GM12874 (cell line): ENCODE results near the gene CLINT1.

Experiments used
- CTCF ChIP-seq: IDR thresholded peaks from 2 replicates; pipeline ENCODE4 v1.5.1; 2011; ENCODE audit warnings: low read depth, mild to moderate bottlenecking, control low read depth, low read length, moderate library complexity; ENCODE audit not compliant: insufficient read depth

CLINT1 gene

DNA sequence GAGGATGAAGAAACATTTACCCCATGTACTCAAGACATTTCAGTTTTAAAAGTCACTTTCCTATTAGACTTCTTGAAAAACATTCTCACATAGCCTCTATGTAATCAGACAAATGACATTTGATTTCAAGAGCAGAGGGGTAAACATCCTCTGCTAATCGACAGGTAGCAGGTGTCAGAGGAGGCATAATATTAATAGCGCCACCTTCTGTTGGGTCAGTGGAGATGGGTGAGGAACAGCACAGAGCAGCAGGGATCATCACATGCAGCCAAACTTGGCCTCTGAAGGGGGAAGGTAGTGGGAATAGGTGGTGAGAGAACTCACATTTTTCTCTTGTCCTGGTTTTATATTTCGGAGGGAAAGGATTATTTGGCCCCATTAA is 118.7 kb downstream of the CLINT1 start:
- TF ChIP-seq CTCF: peak; percentile 50

DNA sequence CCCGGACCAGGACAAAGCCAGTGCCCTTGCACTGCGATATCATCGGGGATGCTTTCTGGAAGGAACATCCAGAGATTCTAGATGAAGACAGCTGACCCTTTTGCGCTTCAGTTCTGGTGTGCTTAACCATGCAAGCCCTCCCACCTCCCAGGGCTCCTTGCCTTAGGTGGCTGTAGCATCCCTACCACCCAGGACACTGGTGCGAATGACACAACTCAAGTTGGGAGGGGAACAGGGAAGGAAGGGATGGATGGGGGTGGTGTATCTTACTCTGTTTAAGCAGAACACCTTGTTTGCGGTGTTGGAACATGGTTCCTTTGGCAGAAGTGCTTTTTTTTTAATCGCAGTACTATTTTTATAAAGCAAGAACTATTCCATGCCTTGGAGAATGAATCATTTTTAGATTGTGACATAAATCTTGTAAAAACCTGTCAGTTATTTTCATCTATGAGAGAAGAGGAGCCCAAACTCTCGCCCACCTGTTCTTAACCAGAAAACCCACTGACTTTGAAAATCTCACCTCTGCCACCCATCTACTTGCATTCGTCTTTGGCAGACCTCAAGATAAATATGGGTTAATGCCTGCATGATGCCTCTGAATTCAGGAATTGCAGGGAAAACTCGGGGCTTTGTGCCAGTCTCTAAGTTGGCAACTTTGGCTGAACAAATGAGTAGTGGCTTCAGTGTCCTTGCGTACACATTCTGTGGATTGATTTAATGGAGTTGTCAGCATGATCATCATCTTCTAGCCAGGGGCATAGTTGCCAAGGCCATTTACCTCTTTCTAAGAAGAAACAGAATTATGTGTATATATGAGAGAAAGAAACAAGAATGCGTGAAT is 119.3 kb downstream of the CLINT1 start:
- no peak for TF ChIP-seq CTCF

DNA sequence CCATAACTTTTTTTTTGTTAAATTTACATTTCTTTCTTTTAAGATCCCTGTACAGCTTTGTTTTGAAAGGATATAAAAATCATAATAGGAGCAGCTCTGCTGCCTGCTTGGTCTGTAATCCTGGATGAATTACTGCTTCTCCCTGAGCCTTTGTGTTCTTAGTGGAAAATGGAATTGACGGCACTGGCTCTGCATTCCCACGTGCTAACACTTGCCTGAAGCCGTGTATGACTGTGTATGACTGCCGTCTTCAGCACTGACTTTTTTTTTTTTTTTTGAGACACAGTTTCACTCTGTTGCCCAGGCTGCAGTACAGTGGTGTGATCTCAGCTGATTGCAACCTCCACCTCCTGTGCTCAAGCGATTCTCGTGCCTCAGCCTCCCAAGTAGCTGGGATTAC is 123.0 kb downstream of the CLINT1 start:
- no peak for TF ChIP-seq CTCF
